A172 (cell line): ENCODE measurements around the gene GMPS. TPM values are rescaled to one million over a fixed set of nuclear protein-coding genes. Genes with fewer than 3 reads are reported as not detected.
"Not testable (repeated sequence)": the region's sequence is repeated elsewhere in the genome, so short reads cannot be mapped to it uniquely, and the experiment has no call there.

Source experiments
- DNase-seq: peaks from one replicate; pipeline ENCODE4 v3.0.0-alpha.2; 2015; ENCODE audit warnings: low spot score
- total RNA-seq: library from RNA; depleted of rRNA; stranded (reverse); fragments of >200 nt; shearing (Covaris generic); gene quantifications from 2 replicates; pipeline ENCODE4 v1.2.3, GENCODE V29; 2014

The GMPS gene
- total RNA-seq, 1 experiment from 2014 or later: 155 TPM

- DNase-seq: no peak
Measured at GRCh38 chr3:155941354-155941753, 70.9 kb downstream of the GMPS start.

GRCh38 chr3:155944081-155944480 is 73.6 kb downstream of the GMPS start:
- DNase-seq: no peak

DNA sequence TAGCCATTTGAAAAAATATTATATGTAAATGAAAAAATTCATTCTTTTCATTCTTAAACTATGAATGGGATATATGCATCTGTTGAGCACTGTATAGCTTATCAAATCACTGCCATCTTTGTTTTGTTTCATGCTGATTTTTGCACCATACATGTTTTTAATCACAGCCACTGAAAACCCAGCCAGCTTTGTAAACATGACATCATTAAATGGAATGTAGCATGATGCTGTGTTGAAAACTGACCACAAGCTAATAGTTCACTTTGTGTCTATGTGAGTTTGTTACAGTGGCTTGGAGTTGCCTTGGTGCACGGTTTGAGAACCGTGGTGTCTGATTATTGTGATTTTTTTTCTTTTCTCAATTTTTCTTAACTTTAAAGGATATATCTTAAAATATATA is 75.7 kb downstream of the GMPS start:
- peak; percentile 47 for DNase-seq

DNA sequence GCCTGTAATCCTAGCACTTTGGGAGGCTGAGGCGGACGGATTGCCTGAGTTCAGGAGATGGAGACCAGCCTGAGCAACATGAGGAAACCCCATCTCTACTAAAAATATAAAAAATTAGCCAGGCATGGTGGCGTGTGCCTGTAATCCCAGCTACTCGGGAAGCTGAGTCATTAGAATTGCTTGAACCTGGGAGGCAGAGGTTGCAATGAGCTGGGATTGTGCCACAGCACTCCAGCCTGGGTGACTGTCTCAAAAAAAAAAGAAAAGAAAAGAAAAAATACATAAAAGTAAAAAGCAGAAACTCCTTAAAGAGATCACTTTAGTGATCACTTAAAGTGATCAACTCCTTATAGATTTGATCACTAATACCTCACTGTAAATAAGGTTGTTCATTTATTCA is 78.0 kb downstream of the GMPS start:
- DNase-seq: no peak

- DNase-seq: no peak
Measured at GRCh38 chr3:155949453-155950217, 79.2 kb downstream of the GMPS start.

DNA sequence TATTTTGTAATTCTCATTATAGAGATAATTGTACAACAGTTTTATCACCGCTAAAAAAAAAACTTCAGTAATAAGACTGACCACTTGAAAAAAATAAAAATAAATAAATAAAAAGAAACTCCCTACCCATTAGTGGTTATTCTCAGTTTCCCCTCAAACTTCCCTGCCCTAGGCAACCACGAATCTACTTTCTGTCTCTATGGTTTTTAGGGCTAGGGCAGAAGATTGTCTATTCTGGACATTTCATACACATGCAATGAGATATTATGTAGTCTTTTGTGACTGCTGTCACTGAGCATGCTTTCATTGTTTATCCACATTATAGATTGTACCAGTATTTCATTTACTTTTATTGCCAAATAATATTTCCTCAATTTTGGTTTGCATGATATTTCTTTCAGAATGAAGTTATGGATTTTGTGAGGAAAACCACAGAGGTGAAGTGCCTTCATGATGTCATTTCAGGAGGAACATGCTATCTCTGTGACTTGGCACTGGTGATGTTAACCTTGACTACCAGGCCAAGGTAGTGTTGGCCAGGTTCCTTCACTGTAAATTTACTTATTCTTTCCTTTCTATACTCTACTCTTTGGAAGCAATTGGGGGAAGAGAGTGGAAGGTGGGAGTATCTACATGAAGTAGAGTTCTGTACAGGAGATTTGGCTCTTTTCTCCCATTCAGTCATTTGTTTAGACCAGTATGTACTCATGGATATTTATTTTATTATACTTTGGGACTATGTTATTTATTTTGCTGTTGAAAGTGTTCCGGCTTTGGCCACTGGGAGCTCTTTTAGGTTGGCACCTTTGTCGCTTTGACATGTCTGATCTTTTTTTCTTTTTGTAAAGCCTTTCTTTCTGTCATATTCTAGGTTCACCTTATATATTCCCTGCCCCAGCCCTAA is 86.3 kb downstream of the GMPS start:
- no peak for DNase-seq

DNA sequence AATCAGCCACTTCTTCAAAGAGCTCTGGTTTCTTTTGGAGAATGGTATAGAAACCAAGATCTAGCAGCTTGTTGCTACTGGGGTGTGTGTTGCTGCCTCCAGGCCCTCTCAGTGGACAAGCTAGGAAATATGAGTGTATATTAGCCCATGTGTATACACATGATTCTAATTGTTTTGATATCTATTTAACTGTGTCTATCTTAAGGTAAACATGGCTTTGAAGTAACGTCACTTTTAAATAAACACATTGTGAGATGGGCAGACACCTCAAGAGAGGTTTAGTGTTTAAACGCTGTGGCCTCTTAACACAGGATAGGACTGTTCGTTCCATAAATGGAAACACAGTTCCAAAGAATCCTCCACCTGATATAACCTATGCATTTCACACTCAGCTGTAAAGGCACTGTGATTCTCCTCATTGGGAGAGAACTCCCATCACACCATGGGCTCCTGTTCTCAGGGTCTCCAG is 87.0 kb downstream of the GMPS start:
- DNase-seq: no peak

GRCh38 chr3:155958676-155959075 is 88.2 kb downstream of the GMPS start:
- DNase-seq: no peak

- DNase-seq: no peak
Measured at GRCh38 chr3:155960060-155960459, 89.6 kb downstream of the GMPS start.

- not testable (repeated sequence) for DNase-seq
Measured at GRCh38 chr3:155961044-155961443, 90.6 kb downstream of the GMPS start.

DNA sequence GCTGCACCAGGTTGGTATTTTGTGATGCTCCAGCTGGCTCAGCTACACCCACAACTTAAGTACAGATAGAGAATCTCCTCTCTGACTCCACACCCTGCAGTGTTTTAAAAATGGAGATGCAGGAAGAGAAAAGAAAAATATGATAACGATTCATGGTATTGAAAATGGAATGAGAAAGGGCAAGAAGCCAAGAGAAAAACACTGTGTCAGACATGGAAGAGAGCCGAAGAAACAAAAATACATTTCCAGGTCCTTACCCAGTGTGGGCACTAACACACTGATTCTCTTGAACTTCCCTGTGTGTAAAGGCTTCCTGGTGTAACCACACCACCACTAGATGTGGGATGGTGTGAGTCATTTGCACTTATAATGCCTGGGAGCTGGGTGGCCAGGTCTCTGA is 93.1 kb downstream of the GMPS start:
- no peak for DNase-seq

- DNase-seq: no peak
Measured at GRCh38 chr3:155970398-155970797, 99.9 kb downstream of the GMPS start.

DNA sequence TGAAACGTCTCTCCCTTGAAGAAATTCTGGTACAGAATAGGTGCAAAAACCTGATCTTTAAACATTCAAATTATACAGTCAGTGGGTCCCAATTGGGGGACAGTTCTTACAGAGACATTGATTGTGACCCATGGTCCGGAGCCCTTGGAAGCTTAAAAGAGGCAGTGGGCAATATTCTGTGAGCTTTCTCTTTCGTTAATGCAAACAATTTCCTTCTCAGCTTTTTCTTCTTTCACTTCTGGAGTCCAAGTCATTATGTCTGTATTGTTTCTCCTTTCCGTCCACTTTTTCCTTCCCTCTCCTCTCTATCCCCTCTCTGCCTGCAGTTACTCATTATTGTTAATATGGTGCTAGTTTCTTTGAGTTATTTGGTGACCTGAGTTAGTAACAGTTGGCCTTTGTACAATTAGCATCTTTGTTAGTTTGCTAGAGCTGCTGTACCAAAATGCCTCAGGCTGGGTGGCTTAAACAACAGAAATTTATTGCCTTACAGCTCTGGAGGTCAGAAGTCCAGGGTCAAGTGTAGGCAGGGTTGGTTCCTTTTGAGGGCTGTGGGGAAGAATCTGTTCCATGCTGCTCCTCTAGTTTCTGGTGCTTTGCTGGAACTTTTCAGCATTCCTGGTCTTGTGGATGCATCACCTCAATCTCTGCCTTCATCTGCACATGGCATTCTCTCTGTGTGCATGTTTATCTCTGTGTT is 102.6 kb downstream of the GMPS start:
- no peak for DNase-seq

DNA sequence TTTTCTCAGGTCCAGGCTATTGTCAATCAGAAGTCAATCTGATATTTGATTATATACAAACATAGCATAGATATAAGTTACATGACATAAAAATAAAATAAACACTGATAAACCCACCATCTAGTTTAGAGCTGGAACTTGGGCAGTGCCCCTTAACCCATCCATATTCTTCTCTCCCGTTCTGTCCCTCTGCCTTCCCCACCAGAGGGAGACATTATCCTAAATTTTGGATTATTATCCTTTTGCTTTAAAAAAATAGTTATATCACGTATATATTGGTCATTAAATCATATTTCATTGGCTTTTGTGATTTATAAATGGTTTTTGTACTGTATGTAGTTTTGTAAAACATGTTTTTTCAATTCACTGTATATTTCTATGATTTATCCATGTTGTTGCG is 107.9 kb downstream of the GMPS start:
- no peak for DNase-seq

- DNase-seq: no peak
Measured at GRCh38 chr3:155979746-155980145, 109.3 kb downstream of the GMPS start.

- DNase-seq: no peak
Measured at GRCh38 chr3:155981669-155982068, 111.2 kb downstream of the GMPS start.

GRCh38 chr3:155983834-155984474 is 113.5 kb downstream of the GMPS start:
- no peak for DNase-seq

- DNase-seq: no peak
Measured at GRCh38 chr3:155984791-155985417, 114.5 kb downstream of the GMPS start.

GRCh38 chr3:155989536-155989935 is 119.1 kb downstream of the GMPS start:
- no peak for DNase-seq

DNA sequence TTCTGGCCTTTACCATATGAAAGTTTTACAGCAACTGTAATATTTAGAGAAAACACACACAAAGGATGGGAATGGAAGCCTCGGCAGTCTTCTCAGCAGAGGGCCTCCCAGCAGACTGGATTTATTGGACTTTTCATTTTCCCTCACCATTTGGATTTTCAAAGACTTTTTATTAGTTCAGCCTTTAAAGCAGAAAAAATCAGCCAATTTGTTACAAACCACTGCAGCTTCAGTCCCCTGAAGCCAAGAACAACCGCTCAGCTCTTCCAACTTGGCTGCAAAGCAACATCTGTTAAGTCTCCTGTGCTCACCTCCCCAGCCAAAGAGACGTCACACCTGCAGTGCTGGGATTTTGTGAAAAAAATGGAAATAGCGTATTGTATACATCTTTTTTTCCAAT is 120.8 kb downstream of the GMPS start:
- DNase-seq: no peak

DNA sequence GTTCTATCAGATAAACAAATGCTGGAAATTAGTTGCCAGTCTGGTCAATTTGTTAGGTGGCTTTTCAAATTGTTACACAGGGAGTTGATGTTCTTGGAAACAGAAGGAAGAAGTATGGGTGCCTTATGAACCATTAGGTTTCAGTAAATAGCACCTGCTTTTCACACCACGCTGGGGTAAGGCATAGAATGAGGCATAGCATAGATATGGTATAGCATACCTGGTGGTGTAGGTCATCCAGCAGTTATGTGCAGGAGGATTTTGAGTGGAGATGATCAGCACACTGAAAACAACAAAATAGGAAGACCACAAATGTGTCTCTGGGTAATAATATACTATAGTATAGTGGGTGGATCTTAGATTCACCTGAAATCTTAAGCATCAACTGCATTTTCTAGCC is 121.4 kb downstream of the GMPS start:
- no peak for DNase-seq
